Neuronal stem cell (in vitro differentiated cells): ENCODE results near the gene SH3D19.
"Not testable (repeated sequence)": the region's sequence is repeated elsewhere in the genome, so short reads cannot be mapped to it uniquely, and the experiment has no call there.

ENCODE experiments used
- DNase-seq: peaks from one replicate; pipeline ENCODE4 v3.0.0-alpha.2; 2013; ENCODE audit warnings: low spot score
- H2AFZ ChIP-seq: one replicate; pipeline ENCODE4 v1.6.1; 2013; ENCODE audit warnings: mild to moderate bottlenecking, low read length, inconsistent platforms
- H2AK5ac ChIP-seq: 2 replicates; pipeline ENCODE4 v1.6.1; 2013; ENCODE audit warnings: low read depth, mild to moderate bottlenecking, inconsistent platforms, low read length, moderate library complexity, mixed read lengths
- H2BK120ac ChIP-seq: 2 replicates; pipeline ENCODE4 v1.6.1; 2013; ENCODE audit warnings: low read depth, mild to moderate bottlenecking, inconsistent platforms, low read length, moderate library complexity, mixed read lengths
- H2BK12ac ChIP-seq: one replicate; pipeline ENCODE4 v1.6.1; 2013; ENCODE audit warnings: low read length, inconsistent platforms
- H2BK15ac ChIP-seq: 2 replicates; pipeline ENCODE4 v1.6.1; 2013; ENCODE audit warnings: mild to moderate bottlenecking, low read length, inconsistent platforms, mixed read lengths
- H2BK5ac ChIP-seq: one replicate; pipeline ENCODE4 v1.6.1; 2013; ENCODE audit warnings: inconsistent platforms, mild to moderate bottlenecking, low read length, moderate library complexity
- H3K14ac ChIP-seq: one replicate; pipeline ENCODE4 v1.6.1; 2013; ENCODE audit warnings: low read length, inconsistent platforms
- H3K18ac ChIP-seq: 2 replicates; pipeline ENCODE4 v1.6.1; 2013; ENCODE audit warnings: low read length, inconsistent platforms
- H3K23ac ChIP-seq: 2 replicates; pipeline ENCODE4 v1.6.1; 2013; ENCODE audit warnings: low read depth, mild to moderate bottlenecking, mixed read lengths, low read length, inconsistent platforms; ENCODE audit not compliant: poor library complexity
- H3K27ac ChIP-seq: replicated peaks from 3 replicates; pipeline ENCODE4 v1.5.1; 2013; ENCODE audit warnings: low read length, inconsistent platforms
- H3K27me3 ChIP-seq, 3 experiments: 2 replicates each; pipeline ENCODE4 v1.6.1; 2013; ENCODE audit warnings: low read length in 3 of 3, mild to moderate bottlenecking in 2 of 3, inconsistent platforms in 1 of 3, low read depth in 1 of 3, mixed read lengths in 1 of 3, moderate library complexity in 1 of 3; ENCODE audit not compliant: control insufficient read depth in 3 of 3, insufficient read depth in 3 of 3
- H3K36me3 ChIP-seq, 2 donors: replicated peaks in 1 of 2; 2 replicates each; pipeline ENCODE4 v1.6.1; 2013; ENCODE audit warnings: low read length in 2 of 2; ENCODE audit not compliant: control insufficient read depth in 2 of 2, insufficient read depth in 2 of 2
- H3K4ac ChIP-seq: 2 replicates; pipeline ENCODE4 v1.6.1; 2013; ENCODE audit warnings: inconsistent platforms, mild to moderate bottlenecking, low read length, moderate library complexity
- H3K4me1 ChIP-seq, 2 donors: 1 replicate in 1 of 2; 2 replicates in 1 of 2; pipeline ENCODE4 v1.6.1; 2013; ENCODE audit warnings: low read length in 2 of 2, low read depth in 1 of 2; ENCODE audit not compliant: control insufficient read depth in 2 of 2, insufficient read depth in 1 of 2
- H3K4me2 ChIP-seq: one replicate; pipeline ENCODE4 v1.6.1; 2013; ENCODE audit warnings: mild to moderate bottlenecking, low read length, inconsistent platforms; ENCODE audit not compliant: insufficient read depth, poor library complexity, severe bottlenecking
- H3K4me3 ChIP-seq, 2 donors: 2 replicates each; pipeline ENCODE4 v1.5.1; 2013; ENCODE audit warnings: low read length in 2 of 2, mild to moderate bottlenecking in 2 of 2, inconsistent platforms in 1 of 2, moderate library complexity in 1 of 2
- H3K79me1 ChIP-seq: one replicate; pipeline ENCODE4 v1.6.1; 2013; ENCODE audit warnings: low read depth, mild to moderate bottlenecking, inconsistent platforms, low read length, moderate library complexity
- H3K9ac ChIP-seq: one replicate; pipeline ENCODE4 v1.6.1; 2013; ENCODE audit warnings: mild to moderate bottlenecking, low read depth, low read length, inconsistent platforms; ENCODE audit not compliant: poor library complexity
- H3K9me3 ChIP-seq, 2 donors: replicated peaks in 1 of 2; 2 replicates each; pipeline versions ENCODE3 to v1.6.1; 2013; ENCODE audit warnings: low read length in 2 of 2, mild to moderate bottlenecking in 2 of 2, inconsistent platforms in 1 of 2, low read depth in 1 of 2, mixed read lengths in 1 of 2, moderate library complexity in 1 of 2; ENCODE audit not compliant: control insufficient read depth in 2 of 2, insufficient read depth in 1 of 2
- H4K8ac ChIP-seq: one replicate; pipeline ENCODE4 v1.6.1; 2013; ENCODE audit warnings: low read depth, mild to moderate bottlenecking, inconsistent platforms, low read length, moderate library complexity
- H4K91ac ChIP-seq: one replicate; pipeline ENCODE4 v1.6.1; 2013; ENCODE audit warnings: low read length, low read depth, mild to moderate bottlenecking, inconsistent platforms; ENCODE audit not compliant: poor library complexity
- WGBS, 2 donors: extraction: QIAGEN DNeasy Blood & Tissue Kit; methylation state at CpG; one replicate each; pipeline ENCODE4 v1.1.7; 2013; ENCODE audit warnings: missing lambda C conversion rate in 2 of 2, mixed read lengths in 1 of 2; ENCODE audit not compliant: insufficient read length in 2 of 2, insufficient replicate concordance in 1 of 2; ENCODE audit errors: extremely low coverage in 2 of 2; 5-methylcytosine and 5-hydroxymethylcytosine counted together

The SH3D19 gene

GRCh38 chr4:151322161-151322560 is 3.2 kb downstream of the SH3D19 start:
- not testable (repeated sequence) for H2BK120ac ChIP-seq, H2BK5ac ChIP-seq, H3K23ac ChIP-seq, H3K9me3 ChIP-seq, H3K4me3 ChIP-seq, H2BK12ac ChIP-seq, H4K8ac ChIP-seq, H2BK15ac ChIP-seq, H3K18ac ChIP-seq, H3K9ac ChIP-seq, H3K27ac ChIP-seq, H4K91ac ChIP-seq, DNase-seq, H3K4me2 ChIP-seq, H3K4me1 ChIP-seq, H3K27me3 ChIP-seq, H3K4ac ChIP-seq, H3K14ac ChIP-seq, H3K79me1 ChIP-seq, H2AK5ac ChIP-seq, H2AFZ ChIP-seq
- WGBS, 2 donors: no CpG with 5 or more reads among the region's 4 CpGs
- H3K36me3 ChIP-seq: peaks cover 0 to 16% of the 10 kb centered on the region in 2 donors

DNA sequence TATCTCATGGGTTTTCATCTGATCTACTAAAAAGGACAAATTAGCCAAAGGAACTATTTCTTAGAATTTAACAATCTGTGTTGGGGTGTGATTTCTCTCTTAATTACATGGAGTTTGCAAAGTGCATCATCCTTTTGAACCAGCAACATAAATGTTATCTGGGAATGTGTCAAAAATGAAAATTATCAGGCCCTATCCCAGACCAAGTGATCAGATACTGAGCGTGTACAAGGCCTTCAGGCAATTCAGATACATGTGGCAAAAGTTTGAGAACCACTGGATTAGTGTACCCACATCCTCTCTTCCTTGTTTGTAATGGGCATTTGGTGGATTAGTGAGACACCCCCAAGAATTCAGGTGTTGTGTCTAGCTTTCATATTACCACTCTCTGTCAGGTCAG is 3.8 kb downstream of the SH3D19 start:
- Histone ChIP-seq H2BK5ac (no peak overlapping the region), H3K27me3 (no peaks in the 10 kb centered on the region), H3K18ac (peak overlapping the region; percentile 4), H2BK15ac (no peak overlapping the region), H3K9ac (no peak overlapping the region), H4K8ac (no peak overlapping the region), H3K9me3 (no peaks in the 10 kb centered on the region), H2BK12ac (no peak overlapping the region), H2AK5ac (no peak overlapping the region), H3K4me3 (no peak overlapping the region), H3K79me1 (peaks cover 4% of the 10 kb centered on the region), H3K4me1 (peaks cover 2 to 8% of the 10 kb centered on the region in 2 donors), H2BK120ac (no peak overlapping the region), H3K4me2 (no peak overlapping the region), H3K36me3 (peaks cover 0 to 16% of the 10 kb centered on the region in 2 donors), H3K14ac (no peak overlapping the region), H2AFZ (no peak overlapping the region), H3K27ac (no peak overlapping the region), H3K4ac (no peak overlapping the region), H4K91ac (no peak overlapping the region), H3K23ac (no peak overlapping the region)
- DNase-seq: no peak
- WGBS, 2 donors: no CpG with 5 or more reads among the region's 1 CpG

DNA sequence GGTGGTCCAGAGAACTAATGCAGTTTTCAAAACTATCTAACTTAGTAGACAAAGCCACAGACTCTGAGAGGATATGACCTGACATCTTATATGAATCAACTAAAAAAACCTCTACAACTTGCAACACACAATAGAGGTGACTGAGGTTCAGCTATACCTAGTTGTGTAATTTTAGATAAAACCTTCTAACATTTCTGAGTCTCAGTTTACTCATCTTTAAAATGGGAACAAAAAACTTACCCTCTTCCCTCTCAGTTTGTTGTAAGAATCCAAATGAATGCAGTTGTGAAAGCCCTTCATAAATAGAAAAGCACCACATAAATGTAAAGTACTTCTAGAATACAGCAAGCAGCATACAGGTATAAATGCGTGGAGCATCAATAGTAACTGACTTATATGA is 5.9 kb downstream of the SH3D19 start:
- H2BK12ac ChIP-seq: no peak overlapping the region
- peaks cover 4% of the 10 kb centered on the region for H3K79me1 ChIP-seq
- no peak overlapping the region for H2BK120ac ChIP-seq
- WGBS, 2 donors: no CpG with 5 or more reads among the region's 1 CpG
- H3K9me3 ChIP-seq: no peaks in the 10 kb centered on the region
- no peak overlapping the region for H2AFZ ChIP-seq
- H3K27ac ChIP-seq: no peak overlapping the region
- no peak overlapping the region for H3K14ac ChIP-seq
- no peak overlapping the region for H3K9ac ChIP-seq
- H4K91ac ChIP-seq: no peak overlapping the region
- no peak overlapping the region for H3K4me3 ChIP-seq
- no peak overlapping the region for H3K18ac ChIP-seq
- no peak for DNase-seq
- H4K8ac ChIP-seq: no peak overlapping the region
- H2BK5ac ChIP-seq: no peak overlapping the region
- no peak overlapping the region for H3K4me2 ChIP-seq
- H3K27me3 ChIP-seq: no peaks in the 10 kb centered on the region
- peaks cover 2 to 8% of the 10 kb centered on the region in 2 donors for H3K4me1 ChIP-seq
- no peak overlapping the region for H2BK15ac ChIP-seq
- H3K36me3 ChIP-seq: peaks cover 0 to 16% of the 10 kb centered on the region in 2 donors
- H3K4ac ChIP-seq: no peak overlapping the region
- H3K23ac ChIP-seq: no peak overlapping the region
- H2AK5ac ChIP-seq: no peak overlapping the region

GRCh38 chr4:151318307-151319006 is 6.9 kb downstream of the SH3D19 start:
- H3K27ac ChIP-seq: no peak overlapping the region
- H3K4me3 ChIP-seq: no peak overlapping the region
- H3K18ac ChIP-seq: no peak overlapping the region
- no peak overlapping the region for H2BK120ac ChIP-seq
- H3K9me3 ChIP-seq: no peaks in the 10 kb centered on the region
- H3K36me3 ChIP-seq: peaks cover 0 to 16% of the 10 kb centered on the region in 2 donors
- peaks cover 0 to 8% of the 10 kb centered on the region in 2 donors for H3K4me1 ChIP-seq
- no peak overlapping the region for H2AK5ac ChIP-seq
- no peak overlapping the region for H2BK12ac ChIP-seq
- H3K27me3 ChIP-seq: no peaks in the 10 kb centered on the region
- no peak for DNase-seq
- no CpG with 5 or more reads among the region's 1 CpG for WGBS, 2 donors
- H3K23ac ChIP-seq: no peak overlapping the region
- no peak overlapping the region for H4K91ac ChIP-seq
- H3K79me1 ChIP-seq: peaks cover 4% of the 10 kb centered on the region
- H3K4ac ChIP-seq: no peak overlapping the region
- no peak overlapping the region for H2AFZ ChIP-seq
- no peak overlapping the region for H3K14ac ChIP-seq
- no peak overlapping the region for H2BK5ac ChIP-seq
- H2BK15ac ChIP-seq: no peak overlapping the region
- no peak overlapping the region for H3K9ac ChIP-seq
- no peak overlapping the region for H4K8ac ChIP-seq
- no peak overlapping the region for H3K4me2 ChIP-seq
